DND-41 (cell line): ENCODE measurements around the gene MITF.

ENCODE experiments used
- EZH2 ChIP-seq: IDR thresholded peaks from 3 replicates; pipeline ENCODE4 v1.6.1; 2012; ENCODE audit warnings: borderline replicate concordance, low read depth, mild to moderate bottlenecking, moderate library complexity, low read length, inconsistent platforms; ENCODE audit not compliant: severe bottlenecking
- TF ChIP-seq, protein P1 (sequence below): IDR thresholded peaks from 2 replicates; pipeline ENCODE4 v1.5.1; 2012; ENCODE audit warnings: borderline replicate concordance, low read length, moderate library complexity, mild to moderate bottlenecking; ENCODE audit not compliant: poor library complexity, severe bottlenecking; ENCODE audit errors: extremely low read depth

GRCh38 chr3:69698728-69699127 lies 40.5 kb upstream of the MITF start:
- TF ChIP-seq, protein P1, sequence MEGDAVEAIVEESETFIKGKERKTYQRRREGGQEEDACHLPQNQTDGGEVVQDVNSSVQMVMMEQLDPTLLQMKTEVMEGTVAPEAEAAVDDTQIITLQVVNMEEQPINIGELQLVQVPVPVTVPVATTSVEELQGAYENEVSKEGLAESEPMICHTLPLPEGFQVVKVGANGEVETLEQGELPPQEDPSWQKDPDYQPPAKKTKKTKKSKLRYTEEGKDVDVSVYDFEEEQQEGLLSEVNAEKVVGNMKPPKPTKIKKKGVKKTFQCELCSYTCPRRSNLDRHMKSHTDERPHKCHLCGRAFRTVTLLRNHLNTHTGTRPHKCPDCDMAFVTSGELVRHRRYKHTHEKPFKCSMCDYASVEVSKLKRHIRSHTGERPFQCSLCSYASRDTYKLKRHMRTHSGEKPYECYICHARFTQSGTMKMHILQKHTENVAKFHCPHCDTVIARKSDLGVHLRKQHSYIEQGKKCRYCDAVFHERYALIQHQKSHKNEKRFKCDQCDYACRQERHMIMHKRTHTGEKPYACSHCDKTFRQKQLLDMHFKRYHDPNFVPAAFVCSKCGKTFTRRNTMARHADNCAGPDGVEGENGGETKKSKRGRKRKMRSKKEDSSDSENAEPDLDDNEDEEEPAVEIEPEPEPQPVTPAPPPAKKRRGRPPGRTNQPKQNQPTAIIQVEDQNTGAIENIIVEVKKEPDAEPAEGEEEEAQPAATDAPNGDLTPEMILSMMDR = no peak
- no peak for TF ChIP-seq EZH2
